ENCODE results near the gene DLST. TPM values are rescaled to one million over a fixed set of nuclear protein-coding genes. Genes with fewer than 3 reads are reported as not detected.
A peak's percentile ranks its signal among the peaks of the same experiment; 100 is the strongest.

Gene DLST
- total RNA-seq, 4 donors from 2014 or later, result 80.9 to 91.6 (median 83.5) TPM

DNA sequence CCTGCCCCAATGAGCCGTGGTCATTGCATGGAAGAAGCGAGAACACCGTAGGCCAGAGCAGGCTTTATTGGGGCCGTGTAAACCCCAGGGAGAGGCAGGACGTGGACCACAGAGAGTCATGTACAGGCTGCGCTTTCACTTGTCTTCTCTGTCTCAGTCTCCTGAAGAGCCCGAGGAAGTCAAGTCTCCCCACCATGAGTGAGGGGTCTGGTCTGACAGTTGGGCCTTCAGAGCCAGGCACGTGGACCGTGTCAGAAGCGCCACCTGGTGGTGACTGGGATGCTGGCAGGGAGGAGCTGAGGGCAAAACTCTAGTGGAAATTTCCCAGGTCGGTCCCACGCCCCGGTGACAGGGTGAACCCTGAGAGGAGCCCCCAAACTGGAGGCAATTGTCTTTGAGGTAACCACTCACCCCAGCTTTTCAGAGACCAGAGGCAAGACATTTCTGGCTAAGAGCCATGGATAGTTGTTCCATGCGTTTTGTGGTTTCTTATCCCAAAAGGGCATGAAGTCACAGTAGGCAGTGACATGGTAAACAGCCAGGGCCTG lies 24.0 kb downstream of the DLST start:
- Histone ChIP-seq H3K4me1 (peaks cover 13 to 17% of the 10 kb centered on the region in 2 donors), H3K9me3 (no peaks in the 10 kb centered on the region), H3K27ac (no peak overlapping the region), H3K4me3 (replicated peaks in 1 of 3) (no peak overlapping the region), H3K27me3 (no peaks in the 10 kb centered on the region), H3K36me3 (peaks cover 26 to 27% of the 10 kb centered on the region in 2 donors)
- intact Hi-C loops (cut with DNase I), result loop anchor here (5.0 kb wide), 1 partner anchor 43 kb away; no protein-coding TSS in a partner anchor
- 54% methylated on average over 11 to 13 of the region's 14 CpGs for WGBS, 2 donors
- peak; percentile 80 to 94 (median 84) for TF ChIP-seq CTCF (IDR thresholded peaks at IDR 0.05)
- no peak for TF ChIP-seq POLR2A (IDR thresholded peaks at IDR 0.05)
- DNase-seq, result peak; percentile 66 to 77

GRCh38 chr14:74906925-74907521 lies 25.3 kb downstream of the DLST start:
- no peak overlapping the region for H3K4me3 ChIP-seq (replicated peaks in 1 of 3)
- intact Hi-C loops (cut with DNase I), result loop anchor here (5.0 kb wide), 1 partner anchor 45 kb away; no protein-coding TSS in a partner anchor
- peaks cover 13 to 17% of the 10 kb centered on the region in 2 donors for H3K4me1 ChIP-seq
- H3K36me3 ChIP-seq, result peaks cover 13% of the 10 kb centered on the region in 2 donors
- peak in 1 of 2 donors; percentile 23 for DNase-seq
- H3K27ac ChIP-seq, result no peak overlapping the region
- no peaks in the 10 kb centered on the region for H3K27me3 ChIP-seq
- TF ChIP-seq CTCF (IDR thresholded peaks at IDR 0.05), result no peak
- no peak for TF ChIP-seq POLR2A (IDR thresholded peaks at IDR 0.05)
- no peaks in the 10 kb centered on the region for H3K9me3 ChIP-seq
- WGBS, 2 donors, result 85% methylated on average over 11 to 12 of the region's 12 CpGs

DNA sequence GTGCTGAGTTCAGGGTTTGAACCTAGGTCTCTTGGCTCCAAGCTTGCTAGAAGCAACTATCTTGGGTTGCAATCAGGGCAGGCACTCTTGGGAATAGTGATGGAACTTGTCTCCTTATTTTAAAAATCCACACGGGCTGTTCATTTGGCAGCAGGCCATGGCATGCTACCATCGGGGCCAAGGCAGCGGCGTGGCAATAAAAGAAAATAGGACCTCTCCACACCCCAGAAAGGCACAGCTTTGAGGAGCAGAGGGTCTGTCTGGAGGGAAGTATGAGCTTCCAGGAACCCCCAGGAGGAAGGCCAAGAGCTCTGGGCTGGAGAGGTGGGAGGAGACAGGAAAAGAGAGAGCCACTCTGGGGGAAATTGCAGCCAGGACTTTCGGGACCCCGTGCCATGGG lies 26.0 kb downstream of the DLST start:
- 38 to 48% methylated on average over 6 of the region's 6 CpGs for WGBS, 2 donors
- intact Hi-C loops (cut with DNase I), result loop anchor here (5.0 kb wide), 1 partner anchor 45 kb away; no protein-coding TSS in a partner anchor
- peaks cover 13 to 17% of the 10 kb centered on the region in 2 donors for H3K4me1 ChIP-seq
- H3K9me3 ChIP-seq, result no peaks in the 10 kb centered on the region
- H3K4me3 ChIP-seq (replicated peaks in 1 of 3), result no peak overlapping the region
- no peaks in the 10 kb centered on the region for H3K27me3 ChIP-seq
- TF ChIP-seq CTCF (IDR thresholded peaks at IDR 0.05) (no peak), POLR2A (IDR thresholded peaks at IDR 0.05) (no peak)
- H3K27ac ChIP-seq, result no peak overlapping the region
- peaks cover 6% of the 10 kb centered on the region in 2 donors for H3K36me3 ChIP-seq
- peak in 1 of 2 donors; percentile 25 for DNase-seq

DNA sequence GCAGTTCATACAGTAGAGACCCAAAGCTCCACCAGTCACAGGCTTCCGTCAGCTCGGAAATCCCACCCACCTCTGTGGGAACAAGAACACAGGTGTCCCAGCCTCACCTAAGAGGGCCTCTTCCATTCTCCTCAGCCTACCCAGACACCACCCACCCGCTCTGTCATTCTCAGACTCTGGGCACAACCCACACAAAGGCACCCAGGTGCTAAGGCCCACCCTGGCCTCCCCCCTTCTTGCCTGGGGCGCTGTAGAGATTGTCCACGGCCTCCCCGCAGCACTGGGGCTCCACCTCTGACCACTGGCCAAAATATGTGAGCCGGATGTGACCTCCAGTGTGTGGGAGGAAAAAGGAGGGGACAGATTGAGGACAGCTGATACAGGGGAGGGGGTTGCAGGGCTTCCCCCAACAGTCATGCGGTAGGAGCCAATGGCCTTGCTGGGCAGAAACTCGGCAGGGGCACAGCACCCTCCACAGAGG lies 27.2 kb downstream of the DLST start:
- intact Hi-C loops (cut with DNase I), result loop anchor here (5.0 kb wide), 1 partner anchor 47 kb away; no protein-coding TSS in a partner anchor
- WGBS, 2 donors, result 75 to 85% methylated on average over 7 of the region's 9 CpGs
- Histone ChIP-seq H3K9me3 (no peaks in the 10 kb centered on the region), H3K4me1 (peaks cover 13% of the 10 kb centered on the region in 2 donors), H3K27me3 (no peaks in the 10 kb centered on the region), H3K27ac (no peak overlapping the region), H3K36me3 (no peaks in the 10 kb centered on the region), H3K4me3 (replicated peaks in 1 of 3) (no peak overlapping the region)
- TF ChIP-seq CTCF (IDR thresholded peaks at IDR 0.05), result no peak
- no peak for TF ChIP-seq POLR2A (IDR thresholded peaks at IDR 0.05)
- DNase-seq, result no peak

- Histone ChIP-seq H3K9me3 (no peaks in the 10 kb centered on the region), H3K36me3 (no peaks in the 10 kb centered on the region), H3K4me3 (replicated peaks in 1 of 3) (no peak overlapping the region), H3K27ac (no peak overlapping the region), H3K4me1 (peaks cover 13 to 19% of the 10 kb centered on the region in 2 donors), H3K27me3 (no peaks in the 10 kb centered on the region)
- DNase-seq, result no peak
- no peak for TF ChIP-seq CTCF (IDR thresholded peaks at IDR 0.05)
- no peak for TF ChIP-seq POLR2A (IDR thresholded peaks at IDR 0.05)
- intact Hi-C loops (cut with DNase I), result loop anchor here (5.0 kb wide), 1 partner anchor 47 kb away; no protein-coding TSS in a partner anchor
- 96 to 99% methylated on average over 8 to 9 of the region's 14 CpGs for WGBS, 2 donors
Measured at GRCh38 chr14:74909501-74909900, 27.8 kb downstream of the DLST start.
